Glomerular endothelial cell (primary cell): ENCODE measurements around the gene ADAMTS3. TPM values are rescaled to one million over a fixed set of nuclear protein-coding genes. Genes with fewer than 3 reads are reported as not detected.

Source experiments
- DNase-seq: peaks from one replicate; pipeline ENCODE4 v3.0.0-alpha.2; 2011; ENCODE audit warnings: low read depth, low spot score; ENCODE audit errors: extremely low read depth
- total RNA-seq: library from RNA; depleted of rRNA; stranded (reverse); fragments of >200 nt; gene quantifications from 2 replicates; pipeline ENCODE4 v1.2.3, GENCODE V29; 2015

The ADAMTS3 gene
- total RNA-seq, 1 donor from 2014 or later = 3.4 TPM

DNA sequence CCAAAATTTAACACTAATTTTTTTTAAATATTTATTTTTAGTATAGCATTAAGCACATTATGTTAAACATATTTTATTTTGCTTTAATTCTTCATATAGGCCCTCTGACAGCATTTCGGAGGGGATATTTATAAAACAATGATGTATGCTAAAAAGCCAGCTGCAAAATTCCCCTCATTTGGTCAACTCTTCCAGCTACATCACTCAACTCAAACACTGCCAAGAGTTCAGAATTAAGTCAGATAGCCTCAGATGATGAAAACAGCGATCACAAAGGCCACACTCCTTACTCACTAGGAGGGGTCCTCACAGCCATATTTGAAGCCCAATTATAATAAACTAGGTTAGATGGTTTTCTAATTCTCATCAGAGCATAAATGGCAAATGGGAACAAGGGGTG, 146.6 kb downstream of the ADAMTS3 start:
- no peak for DNase-seq

DNA sequence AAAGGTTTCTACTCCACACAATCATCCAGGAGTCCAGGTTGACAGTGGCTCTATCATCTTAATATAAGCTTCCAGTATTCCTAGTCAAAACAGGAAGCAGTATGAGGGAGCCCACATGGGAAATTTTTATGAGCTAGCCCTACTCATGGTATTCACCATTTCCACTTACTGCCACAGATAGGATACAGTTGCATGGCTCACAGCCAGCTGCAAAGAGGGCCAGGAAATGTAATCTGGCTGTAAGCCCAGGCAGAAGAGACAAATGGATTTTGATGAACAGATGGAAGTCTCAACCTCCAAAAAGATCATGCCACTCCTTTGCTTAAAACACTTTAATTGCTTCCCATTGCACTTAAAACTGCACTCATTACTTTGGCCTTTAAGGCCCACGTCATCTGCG, 150.6 kb downstream of the ADAMTS3 start:
- DNase-seq = peak; percentile 57

DNA sequence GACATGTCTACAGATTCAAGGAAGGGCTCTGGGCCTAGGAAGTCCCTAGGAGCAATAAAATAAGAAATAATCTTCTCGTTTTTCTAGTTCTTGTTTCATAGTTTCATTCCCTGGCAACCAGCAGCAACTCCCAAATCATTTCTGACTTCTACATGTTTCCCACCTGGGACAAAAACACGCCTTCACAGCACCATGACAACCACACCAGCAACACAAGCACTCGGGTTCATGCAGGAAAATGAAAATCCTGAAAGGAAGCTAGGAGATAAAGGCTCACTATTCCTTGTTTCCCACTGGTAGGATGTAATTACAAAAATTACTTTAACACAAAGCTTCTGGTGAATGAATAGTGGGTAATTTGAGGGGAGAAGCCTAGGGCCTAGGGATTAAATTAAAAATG, 158.9 kb downstream of the ADAMTS3 start:
- no peak for DNase-seq

DNA sequence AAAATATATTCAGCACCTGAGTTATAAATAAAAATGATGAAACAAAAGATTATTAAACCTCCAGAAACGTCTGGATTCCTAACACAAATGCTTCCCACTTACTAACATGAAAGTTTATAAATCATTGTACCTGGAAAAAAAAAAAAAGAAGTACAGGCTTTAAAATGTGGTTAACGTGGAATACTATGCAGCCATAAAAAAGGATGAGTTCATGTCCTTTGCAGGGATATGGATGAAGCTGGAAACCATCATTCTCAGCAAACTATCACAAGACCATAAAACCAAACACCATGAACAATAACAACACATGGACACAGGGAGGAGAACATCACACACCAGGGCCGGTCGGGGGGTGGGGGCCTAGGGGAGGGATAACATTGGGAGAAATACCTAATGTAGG, 160.5 kb downstream of the ADAMTS3 start:
- DNase-seq = no peak

DNA sequence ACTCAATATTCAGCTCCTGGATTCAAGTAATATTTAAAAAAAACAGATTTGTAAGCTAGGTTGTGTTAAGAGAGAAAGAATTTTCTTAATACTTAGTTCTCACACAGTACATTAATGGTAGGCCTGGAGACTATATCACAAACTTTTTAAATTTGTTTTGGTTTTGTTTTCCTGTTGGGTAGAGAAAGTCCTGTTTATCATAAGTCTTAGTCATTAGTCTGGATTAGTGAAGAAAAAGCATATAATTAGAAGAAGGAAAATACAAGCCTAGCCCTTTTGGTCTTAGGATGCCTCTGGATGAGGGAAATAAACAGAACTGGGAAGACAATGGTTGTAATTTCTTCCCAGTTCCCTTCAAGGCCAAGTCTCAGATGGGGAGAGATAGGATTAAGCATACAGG, 163.6 kb downstream of the ADAMTS3 start:
- no peak for DNase-seq

DNA sequence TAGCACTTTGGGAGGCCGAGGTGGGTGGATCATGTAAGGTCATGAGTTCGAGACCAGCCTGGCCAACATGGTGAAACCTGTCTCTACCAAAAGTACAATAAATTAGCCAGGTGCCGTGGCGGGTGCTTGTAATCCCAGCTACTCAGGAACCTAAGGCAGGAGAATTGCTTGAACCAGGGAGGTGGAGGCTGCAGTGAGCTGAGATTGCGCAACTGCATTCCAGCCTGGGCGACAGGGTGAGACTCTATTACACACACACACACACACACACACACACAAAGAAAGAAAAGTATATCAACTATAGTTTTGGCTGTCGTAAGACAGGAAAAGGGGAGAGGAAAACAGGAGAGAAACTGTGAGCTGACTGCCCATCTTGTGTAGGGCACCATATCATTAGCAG, 171.7 kb downstream of the ADAMTS3 start:
- DNase-seq = no peak

DNA sequence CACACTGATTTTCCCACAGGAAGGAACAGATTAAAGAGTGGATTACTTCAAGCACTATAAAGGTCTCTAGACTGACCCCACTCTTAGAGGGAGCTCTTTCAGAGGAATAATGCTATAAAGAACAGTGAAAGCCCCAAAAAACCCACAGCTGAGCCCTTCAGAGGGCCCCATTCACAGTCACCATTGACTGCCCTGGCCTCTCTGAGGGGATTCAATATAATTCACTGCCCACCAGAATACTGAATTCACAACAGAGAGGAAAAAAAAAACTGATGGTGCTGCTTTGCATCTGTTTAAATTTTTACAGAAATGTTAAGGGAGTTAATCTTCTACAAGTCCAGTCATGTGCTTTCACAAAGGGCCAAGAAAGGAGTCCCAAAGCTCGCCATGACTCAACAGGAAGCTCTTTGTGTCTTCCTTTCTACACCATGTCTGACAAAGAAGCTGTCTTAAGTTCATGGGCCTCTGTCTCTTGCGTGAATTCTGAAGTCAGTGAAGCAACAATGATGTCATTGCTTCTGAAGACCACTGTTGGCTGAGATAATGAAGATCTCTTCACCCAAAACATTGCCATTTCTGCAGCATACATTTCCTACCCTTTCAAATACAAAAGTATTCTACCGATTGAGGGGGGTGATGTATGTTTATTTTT, 174.9 kb downstream of the ADAMTS3 start:
- DNase-seq = no peak

DNA sequence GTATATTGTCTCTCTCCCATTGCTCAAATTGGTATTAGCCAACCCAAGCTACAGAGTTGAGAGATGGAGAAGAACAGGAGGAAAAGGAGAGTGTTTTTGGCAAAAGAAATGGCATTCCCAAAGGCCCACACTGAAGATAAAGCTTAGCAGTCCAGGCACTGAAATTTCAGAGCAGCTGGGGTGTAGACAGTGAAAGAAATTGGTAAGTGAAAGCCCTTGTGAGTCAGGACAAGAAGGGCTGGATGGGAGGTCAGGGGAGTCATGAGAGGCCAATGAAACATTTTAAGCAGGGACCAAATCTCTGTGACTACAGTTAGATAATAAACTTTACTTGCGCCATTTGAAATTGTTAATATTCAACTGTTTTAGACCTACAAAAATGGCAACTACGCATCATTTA, 177.7 kb downstream of the ADAMTS3 start:
- no peak for DNase-seq

DNA sequence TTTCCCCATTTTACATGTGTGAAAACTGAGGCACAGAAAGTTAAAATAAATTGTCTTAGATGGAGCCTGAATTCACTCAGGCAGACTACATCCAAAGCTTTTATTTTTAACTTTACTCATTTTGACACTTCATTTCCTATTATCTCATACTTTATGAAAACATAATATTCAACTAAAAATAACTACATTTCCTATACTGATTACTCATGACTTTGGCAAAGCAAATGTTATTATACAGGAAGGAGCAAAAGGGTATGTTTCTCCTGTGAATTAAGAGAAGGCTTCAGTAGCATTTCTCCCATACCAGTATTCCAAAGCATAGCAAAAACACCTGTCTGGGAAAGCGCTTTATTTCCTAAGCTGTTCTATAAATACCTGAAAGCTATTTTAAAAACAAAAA, 178.6 kb downstream of the ADAMTS3 start:
- DNase-seq = peak; percentile 44

DNA sequence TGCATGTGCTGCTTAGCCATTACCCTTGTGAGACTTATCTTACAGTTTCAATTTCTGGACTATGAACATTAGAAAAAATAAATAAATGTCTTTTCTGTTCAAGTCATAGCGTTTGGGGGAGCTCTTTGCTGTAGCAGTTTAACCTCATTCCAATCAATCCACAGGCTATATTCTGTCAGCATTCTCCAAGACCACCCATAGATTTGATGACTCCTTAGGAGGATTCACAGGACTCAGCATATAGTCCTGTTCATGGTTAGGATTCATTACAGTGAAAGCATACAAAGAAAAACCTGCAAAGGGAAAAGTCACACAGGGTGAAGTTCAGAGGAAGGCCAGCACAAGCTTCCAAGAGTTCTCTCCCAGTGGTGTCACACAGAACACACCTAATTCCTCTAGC, 180.5 kb downstream of the ADAMTS3 start:
- no peak for DNase-seq

DNA sequence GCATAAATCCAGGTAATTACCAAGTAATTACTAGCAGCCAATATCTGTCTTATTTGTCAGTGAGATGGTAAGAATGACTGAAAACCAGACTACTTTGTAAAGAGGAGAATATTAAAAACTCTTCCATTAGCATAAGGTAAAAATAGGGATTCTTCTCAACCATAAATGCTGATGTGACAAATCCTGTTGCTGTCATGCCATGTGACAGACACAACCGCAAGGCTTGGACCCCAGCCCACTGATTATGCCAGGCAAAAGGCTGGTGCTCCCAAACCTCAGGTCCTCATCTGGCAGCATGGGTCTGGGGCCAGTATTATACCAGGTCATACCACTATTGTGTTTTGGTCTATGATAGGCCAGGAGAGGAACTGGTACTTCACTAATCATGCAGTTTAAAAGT, 181.1 kb downstream of the ADAMTS3 start:
- DNase-seq = no peak

DNA sequence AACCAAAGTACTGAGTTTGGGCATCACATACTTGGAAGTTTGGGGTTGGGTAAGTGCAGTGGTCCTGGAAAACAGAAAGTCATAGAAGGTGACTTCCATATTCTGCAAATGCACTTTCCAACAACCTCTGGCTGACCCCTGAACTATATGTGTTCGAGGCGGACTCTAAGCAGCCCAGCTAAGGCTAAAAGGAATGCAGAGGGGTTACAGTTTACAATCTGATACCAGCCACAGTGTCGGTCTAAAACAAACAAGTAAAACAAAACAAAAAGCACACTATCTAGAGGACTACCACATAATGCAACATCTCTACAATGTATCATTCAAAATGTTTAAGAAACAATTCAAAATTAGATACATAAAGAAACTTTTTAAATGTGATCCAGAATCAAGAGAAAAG, 185.6 kb downstream of the ADAMTS3 start:
- DNase-seq = no peak

DNA sequence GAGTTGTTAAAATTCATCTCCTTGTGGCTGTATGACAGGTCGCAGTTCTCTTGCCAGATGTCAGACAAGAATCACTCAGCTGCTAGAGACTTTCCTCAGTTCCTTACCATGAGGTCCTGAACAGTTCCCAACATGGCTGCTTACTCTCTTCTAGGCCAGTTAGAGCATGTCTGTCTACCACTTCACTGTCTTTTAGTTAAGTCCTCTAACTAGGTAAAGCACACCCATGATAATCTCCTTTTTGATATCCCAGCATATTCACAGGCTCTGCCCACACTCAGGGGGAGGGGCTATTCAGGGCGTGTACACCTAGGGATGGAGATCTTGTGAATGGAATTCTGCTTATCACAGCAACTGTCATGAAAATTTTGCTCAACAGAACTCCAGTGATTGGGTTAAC, 190.1 kb downstream of the ADAMTS3 start:
- DNase-seq = no peak

DNA sequence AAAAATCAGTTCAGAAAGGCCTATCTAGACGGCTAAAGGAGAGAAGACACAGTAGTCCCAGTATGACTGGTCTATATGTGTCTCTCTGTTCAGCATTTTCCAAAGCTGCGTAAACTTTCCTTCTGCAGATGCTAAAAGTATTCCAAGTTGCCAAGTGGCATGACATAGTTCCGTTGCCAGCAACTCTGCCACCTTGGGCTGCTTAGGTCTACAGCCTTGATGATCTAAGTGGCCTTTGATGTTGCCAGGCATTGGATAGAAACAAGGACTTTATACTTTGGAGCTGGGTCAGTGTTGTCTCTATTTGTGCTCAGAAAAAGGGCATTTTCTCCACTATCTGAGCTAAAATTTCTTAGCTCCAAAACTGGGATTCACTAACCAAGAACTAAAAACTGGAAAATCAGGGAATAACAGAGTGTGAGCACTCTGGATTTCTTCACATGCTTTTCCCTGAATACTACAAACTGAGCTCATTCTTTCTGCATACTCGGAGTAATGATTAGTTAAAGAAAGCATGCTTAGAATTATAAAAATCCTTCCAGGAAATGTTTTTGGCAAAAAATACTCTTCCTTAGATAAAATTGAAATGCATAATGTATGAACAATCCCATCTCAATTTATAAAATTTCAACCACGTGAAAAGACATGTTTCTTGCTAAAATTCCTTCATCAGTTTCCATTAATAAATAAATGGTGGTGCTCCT, 191.4 kb downstream of the ADAMTS3 start:
- no peak for DNase-seq

DNA sequence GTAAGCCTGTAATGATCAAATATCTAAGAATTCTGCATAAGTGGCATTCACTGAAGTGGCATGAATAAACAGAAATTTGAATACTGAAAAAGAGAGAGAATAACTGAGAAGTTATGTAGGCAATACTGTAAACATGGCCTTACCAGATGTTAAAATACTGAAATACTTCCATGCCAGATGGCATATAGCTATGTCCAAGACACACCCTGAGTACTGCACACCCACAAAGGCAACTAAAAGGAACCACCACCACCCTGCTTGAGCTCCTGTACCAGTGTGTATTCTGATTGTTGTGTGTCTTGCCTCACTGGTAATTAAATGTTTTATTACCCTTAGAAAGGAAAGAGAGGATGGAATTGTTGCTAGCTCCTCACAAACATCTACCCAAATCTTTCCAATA, 192.1 kb downstream of the ADAMTS3 start:
- DNase-seq = no peak

DNA sequence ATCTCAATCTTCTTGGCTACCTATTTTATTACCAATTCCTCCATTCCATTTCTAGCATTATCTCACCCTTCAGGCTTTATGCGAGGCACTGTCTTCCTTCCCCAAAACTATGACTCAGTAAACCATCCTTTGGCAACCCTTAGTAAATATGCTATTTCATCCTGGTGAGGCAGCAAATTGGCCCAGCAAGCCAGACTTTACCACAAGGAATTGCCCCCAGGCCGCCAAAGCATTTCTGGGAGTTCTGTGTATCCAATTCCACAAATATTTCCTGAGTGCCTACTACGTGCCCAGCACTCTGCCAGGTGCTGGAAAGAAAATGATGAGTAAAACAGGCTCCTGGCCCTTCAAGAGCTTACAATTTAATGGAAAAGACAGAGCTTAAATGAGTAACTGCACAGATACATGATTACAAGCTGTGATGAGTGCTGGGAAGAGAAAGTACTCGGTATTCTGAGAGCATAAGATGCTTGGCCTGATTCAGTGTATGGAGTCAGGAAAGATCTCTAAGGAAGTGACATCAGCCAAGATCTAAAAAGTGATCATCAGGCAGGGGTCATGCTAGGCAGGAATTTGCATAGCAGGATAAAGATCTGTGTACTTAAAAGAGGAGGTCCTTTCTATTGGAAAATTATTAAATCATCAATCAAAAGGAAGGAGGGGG, 193.8 kb downstream of the ADAMTS3 start:
- no peak for DNase-seq

DNA sequence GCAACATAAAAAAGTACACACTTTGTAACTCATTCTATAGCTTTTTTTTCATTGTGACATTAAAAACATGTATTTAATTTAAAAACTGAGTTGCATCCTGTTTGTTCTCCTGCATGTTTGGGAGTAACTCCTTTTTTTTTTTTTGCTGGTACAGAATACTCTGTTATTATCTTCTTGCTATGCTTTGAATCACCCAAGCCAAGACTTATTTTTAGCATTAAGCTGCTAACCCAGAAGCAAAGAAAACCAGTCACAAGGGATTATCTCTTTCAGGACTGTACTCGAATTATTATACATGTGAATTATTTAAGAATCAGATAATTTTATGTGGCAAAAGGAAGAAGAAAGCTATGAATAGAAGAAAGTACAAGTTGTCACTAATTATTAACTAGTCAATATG, 194.9 kb downstream of the ADAMTS3 start:
- no peak for DNase-seq

DNA sequence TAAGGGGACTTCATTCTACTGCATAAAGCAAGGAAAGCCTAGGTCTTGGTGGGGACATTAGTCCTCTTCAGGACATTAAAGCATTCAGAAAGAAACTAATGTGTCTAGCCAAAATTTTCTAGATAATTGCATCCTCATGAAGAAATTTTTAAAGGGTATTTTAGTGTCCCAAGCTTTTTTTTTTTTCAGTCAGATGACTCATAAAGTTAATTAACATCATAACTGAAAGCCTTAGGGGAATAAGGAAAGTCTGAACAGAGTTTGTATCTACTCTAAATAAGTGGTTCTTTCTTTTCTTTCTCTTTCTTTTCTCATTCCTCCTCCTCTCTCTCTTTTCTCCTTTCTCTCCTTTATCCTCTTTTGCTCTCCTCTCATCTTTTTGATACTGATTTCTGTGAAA, 202.4 kb downstream of the ADAMTS3 start:
- DNase-seq = no peak

DNA sequence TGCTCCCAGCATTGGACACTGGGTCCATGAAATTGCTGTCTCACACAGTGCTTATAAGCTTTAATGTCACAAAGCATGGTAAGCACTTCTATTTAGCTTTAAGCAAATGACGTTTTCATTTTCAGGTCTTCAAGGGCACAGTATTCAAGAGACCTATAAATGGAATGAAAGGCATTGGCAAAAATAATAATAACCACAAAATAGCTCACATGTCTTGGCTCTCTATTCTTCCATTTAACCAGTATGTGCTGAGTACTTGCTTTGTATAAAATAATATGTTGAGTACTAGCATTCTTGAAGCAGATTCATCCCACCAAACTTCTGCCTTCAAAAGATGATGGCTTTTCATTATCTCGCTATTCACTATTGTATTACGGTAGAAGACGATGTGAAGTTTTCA, 203.0 kb downstream of the ADAMTS3 start:
- no peak for DNase-seq

DNA sequence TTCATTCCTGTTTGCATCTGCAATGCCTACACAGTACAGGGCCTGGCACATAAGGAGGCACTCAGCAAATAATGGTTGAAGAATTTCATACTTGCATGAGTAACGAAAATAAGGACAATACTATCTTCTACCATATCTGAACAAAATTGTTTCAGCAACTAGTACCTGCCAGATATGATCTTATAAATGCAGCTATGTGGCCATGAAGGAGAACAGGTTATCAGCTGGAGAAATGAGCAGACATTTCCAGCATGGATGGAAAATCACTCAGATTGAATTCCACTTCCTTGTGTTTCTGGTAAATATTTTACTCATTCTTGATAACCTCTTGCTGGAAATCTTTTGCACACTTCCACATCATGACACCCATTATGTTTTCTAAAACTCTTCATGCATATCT, 204.0 kb downstream of the ADAMTS3 start:
- DNase-seq = no peak

DNA sequence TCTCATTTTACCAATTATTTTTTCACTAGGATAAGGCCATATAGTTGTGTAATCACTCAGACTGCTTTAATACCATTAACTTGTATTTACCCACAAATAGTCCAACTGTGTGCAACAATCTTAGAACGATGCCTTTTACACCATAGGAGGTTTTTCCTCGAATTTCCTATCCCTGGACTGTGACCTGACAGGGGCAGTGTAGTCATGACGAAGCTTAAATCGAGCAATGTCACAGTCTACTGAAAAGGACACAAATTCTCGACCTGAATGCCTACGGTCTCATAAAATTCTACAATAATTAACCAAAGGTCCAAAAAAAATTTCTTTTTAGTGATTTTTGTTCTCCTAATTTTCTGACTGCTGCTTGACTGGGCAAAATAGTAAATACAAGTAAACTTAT, 208.9 kb downstream of the ADAMTS3 start:
- no peak for DNase-seq

DNA sequence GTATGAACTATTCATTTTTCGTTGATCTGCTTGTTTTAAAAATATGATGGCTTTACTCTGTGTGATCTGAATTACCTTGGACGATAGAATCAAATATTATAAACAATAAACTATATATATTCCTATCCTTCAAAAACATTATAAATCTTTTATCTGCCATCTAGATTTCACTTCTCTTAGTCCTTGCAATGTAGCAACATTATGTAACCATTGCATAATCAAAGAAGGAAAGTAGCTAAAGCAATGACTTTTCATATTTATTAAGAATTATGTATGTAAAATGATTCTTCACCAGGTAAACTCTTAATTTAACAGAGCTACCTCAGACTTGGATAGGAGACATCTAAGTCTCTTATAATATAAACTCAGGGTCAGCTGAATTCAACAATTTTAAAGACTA, 210.5 kb downstream of the ADAMTS3 start:
- DNase-seq = no peak
